GM21528 (cell line): ENCODE results near the gene IFT20.

ENCODE experiments used
- ATAC-seq: cut with Tn5 transposase; IDR thresholded peaks from one replicate; pipeline ENCODE4 v1.9.1; 2021; ENCODE audit warnings: mild to moderate bottlenecking, moderate library complexity; ENCODE audit not compliant: unreplicated experiment, low FRiP score

IFT20 gene

DNA sequence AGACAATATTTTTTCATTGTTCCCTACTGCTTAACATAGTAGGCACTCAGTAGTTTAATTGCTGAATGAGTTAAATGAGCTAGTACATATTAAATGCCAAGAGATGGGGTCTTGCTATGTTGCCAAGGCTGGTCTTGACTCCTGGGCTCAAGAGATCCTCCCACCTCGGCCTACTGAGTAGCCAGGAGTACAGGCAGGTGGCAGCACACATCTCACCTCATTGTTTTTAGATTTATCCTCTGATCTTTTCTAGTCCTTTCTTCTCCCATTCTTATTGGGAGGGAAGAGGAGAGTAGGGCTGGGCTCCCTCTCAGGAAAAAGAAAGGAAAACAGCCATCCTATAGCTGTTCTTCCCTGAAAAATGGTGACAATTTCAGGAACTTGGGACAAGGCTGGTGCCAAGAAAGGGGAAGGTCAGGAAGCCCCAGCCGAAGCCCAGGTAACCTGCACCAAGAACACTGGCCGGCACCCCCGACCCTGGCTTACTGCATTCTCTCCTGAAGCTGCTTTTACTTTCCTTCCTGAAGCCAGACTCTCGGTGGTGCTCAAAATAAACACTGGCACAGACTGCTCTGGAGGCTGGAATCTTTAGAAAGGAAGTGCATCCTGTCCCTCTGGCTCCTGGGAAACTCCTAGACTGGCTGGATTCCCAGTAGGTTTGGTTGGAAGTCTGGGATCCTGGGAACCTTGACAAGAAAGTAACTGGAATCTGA, 2.9 kb upstream of the IFT20 start:
- no peak for ATAC-seq

DNA sequence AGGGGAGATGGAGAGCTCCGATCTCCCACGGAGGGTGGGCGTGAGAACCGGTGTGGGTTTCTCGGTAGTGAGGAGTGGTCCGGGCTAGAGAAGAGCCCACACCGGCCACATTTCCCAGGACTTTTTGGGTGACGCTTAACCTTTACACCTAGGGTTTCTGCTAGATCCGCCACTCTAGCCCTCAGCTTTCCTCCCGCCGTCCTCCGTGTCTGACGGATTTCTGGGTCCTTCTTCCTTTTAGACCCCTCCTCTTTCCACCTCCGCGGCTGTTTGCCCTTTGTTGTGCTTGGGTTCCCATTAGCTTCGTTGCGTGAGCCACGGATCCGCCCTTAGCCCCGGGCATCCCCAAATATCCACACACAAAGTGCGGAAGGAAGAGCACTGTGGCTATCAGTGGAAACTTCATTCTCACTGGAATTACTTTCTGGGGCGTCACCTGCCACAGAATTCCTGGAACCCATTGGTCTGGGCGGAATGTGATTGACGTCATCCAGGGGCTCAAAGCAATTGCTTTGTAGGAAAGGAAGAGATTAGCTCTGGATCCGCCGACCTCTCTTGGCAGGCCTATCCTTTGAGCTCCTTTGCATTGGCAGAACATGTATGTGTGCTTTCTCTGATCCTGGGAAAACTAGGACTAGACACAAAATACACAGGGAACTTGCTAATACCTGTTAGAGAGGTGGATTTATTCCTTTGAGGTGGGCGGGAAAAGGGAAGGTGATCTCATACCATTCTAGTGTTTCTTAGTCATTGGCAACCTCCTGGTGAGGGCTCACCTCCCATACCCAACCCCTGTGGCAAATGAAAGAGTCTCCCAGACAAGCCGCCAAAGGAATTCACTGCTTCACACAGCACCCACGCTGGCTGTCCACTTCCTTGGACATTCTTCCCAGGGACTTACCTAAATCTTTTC, 943 bp upstream of the IFT20 start:
- ATAC-seq, result peak; percentile 11

DNA sequence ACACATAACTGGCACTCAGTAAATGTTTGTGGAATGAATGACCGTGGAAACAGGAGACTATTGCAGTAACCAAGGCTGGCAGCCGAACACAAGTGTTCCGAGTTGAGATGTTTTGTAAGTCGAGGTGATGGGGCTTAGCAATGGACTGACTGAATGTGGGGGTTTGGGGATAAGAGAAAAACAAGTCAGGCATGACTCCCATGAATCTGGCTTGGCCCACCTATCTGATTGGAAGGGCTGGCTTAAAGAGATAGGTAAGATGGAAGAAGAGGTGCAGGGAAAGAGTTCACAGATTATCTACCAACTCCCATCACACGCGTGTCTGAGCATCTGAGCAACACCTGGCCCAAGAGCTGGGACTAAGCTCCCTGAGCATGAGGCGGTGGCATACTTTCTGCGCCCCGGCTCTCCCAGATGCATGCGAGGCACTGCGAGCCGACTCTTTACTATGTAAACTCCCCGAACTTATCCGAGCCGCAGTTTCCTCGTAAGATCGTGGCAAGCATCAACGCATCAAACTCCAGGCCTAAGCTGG, 539 bp downstream of the IFT20 start:
- no peak for ATAC-seq

DNA sequence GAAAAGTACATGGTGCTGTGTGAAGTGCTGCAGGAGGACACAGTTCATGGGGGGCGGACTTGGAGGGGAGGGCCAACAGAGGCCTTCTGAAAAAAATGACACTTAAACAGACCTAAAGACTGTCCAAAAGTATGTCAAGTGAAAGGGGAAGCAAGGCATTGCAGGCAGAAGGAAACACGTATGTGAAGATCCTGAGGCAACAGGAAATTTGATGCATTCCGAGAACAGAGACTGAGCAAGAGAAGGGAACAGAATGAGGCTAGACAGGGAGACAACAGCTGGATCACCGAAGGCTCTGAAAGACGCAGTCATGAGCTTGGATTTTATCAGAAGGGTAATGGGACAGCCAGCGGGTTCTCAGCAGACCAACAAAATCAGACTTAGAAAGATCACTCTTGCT, 1.1 kb downstream of the IFT20 start:
- ATAC-seq, result no peak

DNA sequence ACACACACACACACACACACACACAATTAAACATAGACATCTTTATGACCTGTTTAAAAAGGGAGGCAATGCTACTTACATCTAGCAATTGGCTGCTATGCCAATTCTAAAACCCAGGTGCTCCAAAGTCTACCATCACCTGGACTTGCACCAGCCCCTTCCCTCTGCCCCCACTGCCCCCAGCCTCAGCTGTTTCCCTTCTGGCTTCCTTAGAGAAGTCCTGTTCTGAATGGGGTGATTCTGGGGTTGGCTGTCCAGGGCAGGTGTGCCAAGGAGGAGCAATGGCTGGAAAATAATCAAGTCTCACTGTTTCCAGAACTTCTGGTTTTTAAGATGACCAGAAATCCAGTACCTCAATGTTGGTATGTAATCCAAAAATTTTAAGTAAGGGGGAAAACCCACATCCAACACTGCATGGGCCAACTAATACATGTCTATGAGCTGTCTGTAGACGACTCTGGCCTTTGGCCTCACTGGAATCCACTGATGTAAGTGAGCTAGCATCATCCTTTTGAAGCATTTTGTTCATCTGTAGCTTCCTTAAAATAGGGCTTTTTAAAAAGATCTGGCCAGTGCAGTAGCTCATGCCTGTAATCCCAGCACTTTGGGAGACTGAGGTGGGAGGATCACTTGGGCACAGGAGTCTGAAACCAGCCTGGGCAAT, 2.1 kb downstream of the IFT20 start:
- ATAC-seq, result no peak

DNA sequence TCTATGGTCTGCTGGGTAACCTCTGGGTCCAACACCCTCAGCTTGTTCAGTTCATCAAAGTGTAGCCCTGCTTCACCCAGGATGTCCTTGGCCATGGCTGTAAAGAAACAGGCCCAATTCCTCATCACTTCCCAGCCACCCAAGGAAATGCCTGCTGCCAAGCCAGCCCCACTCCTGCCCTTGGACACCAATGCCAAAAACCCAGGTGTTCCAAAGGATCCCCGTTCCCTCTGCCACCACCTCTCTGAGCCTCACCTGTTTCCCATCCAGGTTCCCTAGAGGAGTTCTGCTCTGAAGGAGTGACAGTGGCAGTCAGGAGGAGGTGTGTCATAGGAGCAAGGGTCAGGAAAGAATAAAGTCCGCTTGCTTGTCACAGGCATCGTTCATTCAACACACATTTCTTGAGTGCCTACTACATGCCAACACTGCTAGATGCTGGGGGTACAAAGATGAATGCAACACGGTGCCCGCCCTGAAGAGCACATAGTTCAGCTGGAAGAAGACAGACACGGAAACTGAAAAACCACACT, 3.3 kb downstream of the IFT20 start:
- no peak for ATAC-seq

DNA sequence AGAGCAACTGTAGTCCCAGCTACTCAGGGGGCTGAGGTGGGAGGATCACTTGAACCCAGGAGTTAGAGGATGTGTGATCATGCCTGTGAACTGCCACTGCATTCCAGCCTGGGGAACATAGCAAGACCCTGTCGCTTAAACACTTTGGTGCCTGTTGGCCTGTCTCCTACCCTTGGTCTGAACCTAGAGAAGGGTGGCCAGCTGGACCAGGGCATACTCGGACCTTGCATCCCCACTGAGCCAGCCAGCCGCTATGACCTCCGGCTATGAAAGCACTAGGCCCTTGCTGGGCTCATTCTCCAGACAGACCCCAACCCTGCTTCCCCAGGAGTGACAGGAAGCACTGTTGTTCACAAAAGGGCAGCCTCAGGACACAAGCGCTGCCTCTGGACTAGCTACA, 4.6 kb downstream of the IFT20 start:
- ATAC-seq, result no peak

DNA sequence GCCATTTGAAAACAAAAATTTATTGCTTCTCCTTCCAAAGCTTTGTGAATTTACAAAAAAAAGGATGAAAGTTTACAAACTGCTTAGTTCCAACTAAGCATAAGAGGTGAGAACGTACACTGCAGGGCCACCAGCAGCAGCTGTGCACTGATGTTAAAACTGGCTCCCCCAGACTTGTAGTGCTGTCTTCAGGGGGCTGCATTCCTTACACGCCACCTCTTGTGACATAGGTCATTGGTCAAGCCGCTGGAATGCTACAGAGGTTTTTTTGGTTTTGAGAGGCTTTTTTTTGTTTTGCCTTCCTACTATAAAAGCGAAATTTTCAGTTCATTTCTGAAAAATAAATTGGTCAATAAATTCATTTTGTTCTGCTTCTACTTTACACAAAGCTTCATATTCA, 6.9 kb downstream of the IFT20 start:
- no peak for ATAC-seq

DNA sequence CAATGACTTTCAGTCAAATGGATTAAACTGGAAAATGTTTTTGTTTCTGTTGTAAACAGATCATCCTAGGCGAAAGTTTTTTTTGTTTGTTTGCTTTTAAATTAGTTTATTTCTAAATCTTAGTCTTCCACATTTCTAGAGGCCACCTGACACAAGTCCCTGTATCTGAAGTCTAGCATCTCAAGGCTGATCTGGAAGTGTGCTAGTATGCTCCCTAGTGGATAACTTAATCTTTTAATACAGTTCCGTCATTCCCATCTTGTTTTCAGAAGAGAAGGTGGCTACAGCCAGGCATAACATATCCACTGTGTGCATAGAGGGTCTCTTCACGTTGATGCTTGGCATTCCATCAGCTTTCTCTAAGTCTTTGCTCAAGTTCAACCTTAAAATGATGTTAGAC, 7.6 kb downstream of the IFT20 start:
- ATAC-seq, result no peak

DNA sequence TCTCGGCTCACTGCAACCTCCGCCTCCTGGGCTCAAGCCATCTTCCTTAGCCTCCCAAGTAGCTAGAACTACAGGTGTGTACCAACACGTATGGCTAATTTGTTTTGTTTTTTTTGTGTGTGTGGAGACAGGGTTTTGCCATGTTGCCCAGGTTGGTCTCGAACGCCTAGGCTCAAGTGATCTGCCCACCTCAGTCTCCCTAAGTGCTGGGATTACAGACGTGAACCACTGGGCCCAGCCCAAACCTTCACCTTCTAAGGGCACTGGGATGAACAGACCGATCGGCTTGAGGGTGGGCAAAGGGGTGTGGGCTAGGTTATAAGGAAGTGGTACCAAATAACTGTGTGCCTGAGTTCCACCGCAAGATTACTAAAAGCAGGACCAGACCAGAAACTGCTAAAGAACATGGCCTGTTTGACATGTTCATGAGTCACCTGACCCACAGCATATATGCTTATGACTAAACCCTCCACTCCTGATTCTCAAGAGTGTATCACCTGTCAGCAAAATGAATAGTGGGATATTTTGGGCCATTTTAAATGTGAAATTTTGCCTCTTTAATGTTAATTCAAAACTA, 8.2 kb downstream of the IFT20 start:
- no peak for ATAC-seq

DNA sequence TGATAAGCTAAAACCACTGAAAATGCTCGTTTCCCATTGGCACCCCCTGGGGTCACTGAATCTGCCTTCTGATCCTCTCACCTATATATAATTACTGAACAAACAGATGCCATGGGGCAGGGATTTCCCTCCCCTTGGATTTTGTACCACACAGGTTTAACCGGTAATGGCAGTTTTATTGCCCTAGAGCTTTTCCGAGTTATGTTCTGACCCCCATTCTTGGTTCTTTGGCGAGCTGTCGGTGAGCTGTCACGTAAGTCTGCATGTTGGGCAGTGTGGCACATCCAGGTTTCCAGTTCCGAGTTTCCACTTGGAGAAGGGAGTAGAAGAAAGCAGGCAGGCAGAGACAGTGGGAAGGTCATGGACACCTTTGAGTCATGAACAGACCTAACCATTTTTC, 9.2 kb downstream of the IFT20 start:
- no peak for ATAC-seq

DNA sequence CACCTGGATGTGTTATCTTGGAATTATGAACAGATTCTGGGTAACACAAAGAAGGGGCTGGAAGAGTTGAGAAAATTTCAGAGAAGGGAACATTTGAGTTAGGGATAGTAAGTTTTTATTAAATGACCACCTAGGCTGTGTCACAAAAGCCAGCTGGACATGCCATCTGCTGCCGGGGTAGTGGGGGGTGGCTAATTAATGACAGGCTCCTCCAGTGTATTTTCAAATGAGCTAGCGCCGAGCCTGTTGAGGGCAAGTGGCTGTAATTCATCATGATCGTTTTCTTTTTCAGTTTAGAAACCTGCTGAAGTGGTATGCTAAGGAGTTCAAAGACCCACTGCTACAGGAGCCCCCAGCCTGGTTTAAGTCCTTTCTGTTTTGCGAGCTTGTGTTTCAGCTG, 10.1 kb downstream of the IFT20 start:
- ATAC-seq, result no peak

DNA sequence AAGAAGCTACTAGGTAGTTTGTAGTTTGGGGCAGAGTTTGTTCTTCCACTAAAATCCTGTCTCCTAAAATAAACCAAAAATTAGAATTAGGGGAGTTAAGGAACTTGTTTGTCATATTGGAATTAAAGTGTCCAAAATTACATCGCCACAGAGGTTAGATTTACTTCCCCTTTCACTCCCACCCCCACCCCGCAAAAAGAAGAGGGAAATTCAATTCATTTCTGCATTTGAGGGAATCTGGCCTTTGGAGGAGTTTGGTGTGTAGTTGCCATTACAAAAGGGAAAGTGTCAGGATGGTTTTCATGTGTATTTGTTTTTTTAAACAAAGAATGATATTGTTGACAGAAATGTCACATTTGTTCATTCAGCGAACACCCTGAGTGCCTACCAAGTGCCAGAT, 10.5 kb downstream of the IFT20 start:
- no peak for ATAC-seq

DNA sequence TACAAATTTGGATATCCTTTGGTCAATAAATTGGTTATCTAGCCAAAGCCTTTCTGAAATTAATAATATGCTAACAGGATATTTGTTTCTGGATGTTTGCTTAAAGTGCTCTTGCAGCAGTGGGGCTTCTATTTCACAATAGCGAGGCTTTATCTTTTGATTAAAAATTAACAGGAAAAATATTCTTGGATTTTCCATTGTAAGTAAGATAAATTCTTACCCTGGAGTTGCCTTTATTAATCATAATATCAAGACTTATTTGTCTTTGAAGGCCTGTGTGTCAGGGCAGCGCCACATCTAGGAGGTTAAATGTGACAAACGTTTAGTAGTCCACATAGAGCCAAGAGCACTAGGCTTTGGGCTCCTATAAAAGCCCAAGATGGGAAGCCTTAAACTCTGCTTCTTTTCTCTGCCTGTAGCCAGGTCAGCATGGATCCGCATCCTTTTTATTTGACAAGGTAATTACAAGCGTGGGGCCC, 11.0 kb downstream of the IFT20 start:
- ATAC-seq, result no peak

DNA sequence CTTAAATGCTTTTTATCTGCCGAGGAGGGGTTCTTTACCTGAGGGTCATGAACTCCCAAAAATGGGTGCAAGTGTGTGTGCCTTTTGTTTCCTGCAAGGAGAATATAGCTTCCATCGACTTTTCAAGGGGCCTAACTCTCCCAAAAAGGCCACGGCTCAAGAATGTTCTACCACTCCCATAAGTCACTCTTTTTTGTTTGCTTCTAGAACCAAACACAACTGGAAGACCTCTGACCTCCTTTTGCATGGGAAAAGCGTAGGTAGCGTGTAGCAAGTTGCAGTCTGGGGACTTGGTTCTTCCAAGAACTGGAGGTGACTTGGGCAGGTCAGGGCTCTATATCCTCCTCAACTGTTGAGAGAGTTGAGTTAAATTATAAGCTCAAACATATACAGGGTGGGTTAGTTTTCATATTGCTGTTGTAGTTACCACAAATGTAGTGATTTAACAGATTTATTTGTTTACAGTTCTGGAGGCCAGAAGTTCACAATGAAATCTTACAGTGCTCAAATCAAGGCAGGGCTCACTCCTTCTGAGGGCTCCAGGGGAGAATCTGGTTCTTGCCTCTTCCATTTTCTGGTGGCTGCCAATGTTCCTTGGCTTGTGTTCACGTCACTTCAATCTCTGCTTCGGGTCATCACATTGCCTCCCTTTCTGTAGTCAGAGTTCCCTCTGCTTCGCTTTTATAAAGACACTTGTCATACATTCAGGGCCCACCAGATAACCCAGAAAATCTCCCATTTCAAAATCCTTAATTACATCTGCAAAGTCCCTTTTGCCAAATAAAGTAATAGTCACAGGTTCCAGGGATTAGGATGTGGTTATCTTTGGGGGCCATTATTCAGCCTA, 14.8 kb downstream of the IFT20 start:
- no peak for ATAC-seq

DNA sequence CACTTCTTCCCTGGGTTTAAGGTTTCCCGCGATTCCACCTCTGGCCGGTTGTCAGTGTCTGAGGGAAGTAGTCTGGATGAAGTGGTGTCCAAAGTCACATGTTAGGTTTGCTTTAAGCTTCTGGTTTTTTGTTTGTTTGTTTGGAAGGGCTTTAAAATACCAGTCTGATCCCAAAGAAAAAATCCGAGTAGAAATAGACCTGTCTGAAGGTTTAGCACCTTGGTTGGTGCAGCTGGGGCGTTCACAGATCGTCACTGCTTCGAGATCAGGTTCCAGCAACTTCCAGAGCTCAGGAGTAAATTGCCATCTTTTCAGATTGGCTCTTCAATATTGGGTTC, 15.7 kb downstream of the IFT20 start:
- no peak for ATAC-seq

DNA sequence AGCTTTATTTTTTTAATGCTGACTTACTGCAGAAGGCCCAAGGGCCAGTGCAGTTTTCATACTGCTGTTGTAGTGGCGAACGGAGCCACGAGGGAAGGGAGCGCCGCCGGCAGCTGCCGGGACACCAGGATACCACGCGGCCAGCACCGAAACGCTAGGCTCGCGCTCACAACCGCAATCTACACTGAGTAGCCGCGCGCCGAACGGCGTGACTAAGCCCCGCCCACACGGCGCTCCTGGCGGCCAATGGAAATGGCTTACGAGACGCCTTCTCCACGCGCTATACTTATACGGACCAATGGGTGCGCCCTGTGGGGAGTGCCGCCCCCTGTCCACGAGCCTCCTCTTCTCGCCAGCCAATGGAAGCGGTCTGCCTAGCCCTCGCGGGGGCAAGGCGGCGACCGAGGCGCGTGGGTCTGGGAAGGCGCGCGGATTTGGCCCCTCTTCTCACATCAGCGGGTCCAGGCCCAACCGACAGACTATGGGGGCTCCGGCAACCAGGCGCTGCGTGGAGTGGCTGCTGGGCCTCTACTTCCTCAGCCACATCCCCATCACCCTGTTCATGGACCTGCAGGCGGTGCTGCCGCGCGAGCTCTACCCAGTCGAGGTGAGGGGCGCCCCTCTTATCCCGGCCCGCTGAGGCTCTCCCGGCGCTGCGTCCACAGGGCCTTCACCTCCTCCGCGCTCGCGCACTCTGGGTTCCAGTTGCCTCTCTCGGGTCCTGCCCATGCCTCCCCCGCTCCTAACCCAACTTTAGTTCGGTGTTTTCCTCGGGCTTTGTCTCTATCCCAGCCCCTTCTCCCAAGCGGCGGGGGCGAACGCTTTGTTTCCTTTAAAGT, 16.3 kb downstream of the IFT20 start, which contains the start of gene TMEM97:
Gene TMEM97 (plus strand): TSS at position 442 of the 839 bp plus-strand sequence. CDS start 40 bp downstream, at position 482.
- ATAC-seq, result peak; percentile 95

DNA sequence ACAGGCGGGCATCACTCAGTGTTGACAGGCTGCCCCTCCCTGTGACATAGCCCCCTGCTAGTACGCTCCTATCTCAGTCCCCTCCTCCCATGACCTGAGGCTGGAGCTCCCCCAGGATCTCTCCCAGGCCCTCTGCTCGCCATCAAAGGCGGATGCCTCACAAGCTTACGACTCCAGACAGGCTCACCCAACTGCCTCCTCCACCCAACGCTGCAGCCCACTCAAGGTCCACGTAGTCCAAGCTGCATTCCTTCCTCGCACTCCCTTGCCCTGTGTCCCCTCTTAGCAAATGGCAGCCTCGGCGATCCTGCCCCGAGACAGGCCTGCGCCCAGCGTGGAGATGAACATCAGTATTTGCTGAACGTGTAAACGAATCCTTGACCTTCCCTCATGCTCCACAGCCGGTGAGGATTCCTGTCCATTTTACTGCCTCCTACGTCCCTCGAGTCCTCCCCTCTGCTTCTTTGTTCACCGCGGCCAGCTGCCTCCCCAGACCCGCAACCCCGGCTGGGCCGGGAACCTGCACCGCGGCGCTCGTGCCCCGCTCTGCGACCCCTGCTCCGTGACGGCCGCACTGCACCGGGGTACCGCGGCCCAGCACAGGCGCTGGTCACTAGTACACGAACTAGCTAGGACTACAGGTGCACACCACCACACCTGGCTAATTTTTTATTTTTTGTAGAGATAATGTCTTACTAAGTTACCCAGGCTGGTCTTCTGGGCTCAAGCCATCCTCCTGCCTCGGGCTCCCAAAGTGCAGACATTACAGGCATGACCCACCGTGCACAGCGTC, 17.1 kb downstream of the IFT20 start:
- peak; percentile 5 for ATAC-seq
